H1 (cell line): ENCODE data around the gene DENND11. TPM values are rescaled to one million over a fixed set of nuclear protein-coding genes. Genes with fewer than 3 reads are reported as not detected.

ENCODE experiments used
- CTCF ChIA-PET: fragments of 300-600 bp; sonication (Branson Sonifier 250); formaldehyde crosslinking; loops from one replicate; lab custom pipeline; 2021; ENCODE audit not compliant: partially characterized antibody; lab: Charles Lee
- POLR2A ChIA-PET: fragments of 300-600 bp; sonication (Branson Sonifier 250); formaldehyde crosslinking; loops from one replicate; lab custom pipeline; 2021; ENCODE audit warnings: inconsistent platforms; ENCODE audit not compliant: partially characterized antibody; lab: Charles Lee
- DNase-seq, 2 experiments: peaks; one replicate each; pipeline versions ENCODE4 v3.0.0 to v3.0.0-alpha.2; 2010 to 2022; ENCODE audit warnings: low spot score in 2 of 2, low read depth in 1 of 2, mixed read lengths in 1 of 2
- FAIRE-seq: peaks from 2 replicates; lab custom pipeline; 2011; peaks lifted over from hg19 to GRCh38; lab: Jason Lieb, UNC
- H2AFZ ChIP-seq: 2 replicates; pipeline ENCODE4 v1.8.1; 2012; ENCODE audit warnings: low read length, inconsistent platforms
- H2AK5ac ChIP-seq: 2 replicates; pipeline ENCODE4 v1.6.1; 2013; ENCODE audit warnings: low read depth, low read length
- H2BK120ac ChIP-seq: replicated peaks from 2 replicates; pipeline ENCODE3; 2013; ENCODE audit warnings: low read depth, low read length, inconsistent platforms
- H2BK12ac ChIP-seq: 2 replicates; pipeline ENCODE4 v1.6.1; 2013; ENCODE audit warnings: low read depth, low read length
- H2BK15ac ChIP-seq: 2 replicates; pipeline ENCODE4 v1.6.1; 2013; ENCODE audit warnings: low read length
- H2BK20ac ChIP-seq: 2 replicates; pipeline ENCODE4 v1.6.1; 2013; ENCODE audit warnings: low read length
- H2BK5ac ChIP-seq: 2 replicates; pipeline ENCODE4 v1.6.1; 2013; ENCODE audit warnings: low read depth, low read length
- H3K14ac ChIP-seq: 2 replicates; pipeline ENCODE4 v1.6.1; 2013; ENCODE audit warnings: inconsistent platforms; ENCODE audit not compliant: insufficient read length
- H3K18ac ChIP-seq: 2 replicates; pipeline ENCODE4 v1.6.1; 2013; ENCODE audit warnings: low read length; ENCODE audit errors: extremely low read depth
- H3K23ac ChIP-seq: 2 replicates; pipeline ENCODE4 v1.6.1; 2013; ENCODE audit warnings: inconsistent platforms; ENCODE audit not compliant: insufficient read length
- H3K23me2 ChIP-seq: 2 replicates; pipeline ENCODE4 v1.6.1; 2013; ENCODE audit warnings: low read depth, low read length
- H3K27ac ChIP-seq: 2 replicates; pipeline ENCODE4 v1.6.1; 2011; ENCODE audit warnings: low read depth, low read length, inconsistent platforms
- H3K27me3 ChIP-seq, 4 experiments: replicated peaks in 1 of 4; 1 replicate in 1 of 4; 2 replicates in 3 of 4; pipeline versions ENCODE4 v1.6.1 to v1.8.1; 2011 to 2013; ENCODE audit warnings: low read length in 3 of 4, mild to moderate bottlenecking in 3 of 4, inconsistent platforms in 2 of 4, mixed read lengths in 2 of 4, moderate library complexity in 1 of 4; ENCODE audit not compliant: control insufficient read depth in 3 of 4, insufficient read depth in 3 of 4; ENCODE audit errors: extremely low read depth in 1 of 4
- H3K36me3 ChIP-seq, 4 experiments: 2 replicates each; pipeline versions ENCODE4 v1.6.1 to v1.8.1; 2011 to 2013; ENCODE audit warnings: mild to moderate bottlenecking in 4 of 4, low read length in 3 of 4, moderate library complexity in 2 of 4, control low read depth in 1 of 4, inconsistent platforms in 1 of 4; ENCODE audit not compliant: insufficient read depth in 4 of 4, control insufficient read depth in 2 of 4
- H3K4ac ChIP-seq: replicated peaks from 2 replicates; pipeline ENCODE3; 2013; ENCODE audit warnings: low read length, low read depth, mixed read lengths, inconsistent platforms; ENCODE audit not compliant: insufficient read length
- H3K4me1 ChIP-seq, 4 experiments: replicated peaks in 1 of 4; 1 replicate in 1 of 4; 2 replicates in 3 of 4; pipeline versions ENCODE4 v1.6.1 to v1.8.1; 2011 to 2013; ENCODE audit warnings: low read length in 3 of 4, inconsistent platforms in 2 of 4, mixed read lengths in 1 of 4; ENCODE audit not compliant: insufficient read depth in 4 of 4, control insufficient read depth in 3 of 4
- H3K4me2 ChIP-seq, 2 experiments: 2 replicates each; pipeline versions ENCODE4 v1.6.1 to v1.8.1; 2011 to 2013; ENCODE audit warnings: low read depth in 2 of 2, low read length in 2 of 2, control low read depth in 1 of 2, inconsistent platforms in 1 of 2, mild to moderate bottlenecking in 1 of 2; ENCODE audit not compliant: insufficient read depth in 1 of 2
- H3K4me3 ChIP-seq, 4 experiments: fragments of 200-600, 300-600 bp in 1 of 4; sonication (generic), shearing (Covaris generic), sonication (Bioruptor Twin) in 1 of 4; 2 replicates each; pipeline versions ENCODE4 v1.5.1 to v1.8.1; 2011 to 2016; ENCODE audit warnings: low read length in 4 of 4, low read depth in 3 of 4, control low read depth in 2 of 4, inconsistent platforms in 2 of 4, mild to moderate bottlenecking in 2 of 4, mixed read lengths in 1 of 4, moderate library complexity in 1 of 4; ENCODE audit not compliant: insufficient read depth in 2 of 4; ENCODE audit errors: extremely low read depth in 1 of 4
- H3K56ac ChIP-seq: replicated peaks from 2 replicates; pipeline ENCODE3; 2013; ENCODE audit warnings: low read depth, mild to moderate bottlenecking, mixed read lengths, low read length, inconsistent platforms; ENCODE audit not compliant: insufficient read length
- H3K79me1 ChIP-seq: 2 replicates; pipeline ENCODE4 v1.6.1; 2013; ENCODE audit warnings: low read depth, low read length, control low read depth
- H3K79me2 ChIP-seq, 2 experiments: 2 replicates each; pipeline versions ENCODE4 v1.6.1 to v1.8.1; 2012 to 2013; ENCODE audit warnings: low read length in 2 of 2, mild to moderate bottlenecking in 2 of 2, inconsistent platforms in 1 of 2; ENCODE audit not compliant: insufficient read depth in 2 of 2, control insufficient read depth in 1 of 2
- H3K9ac ChIP-seq, 4 experiments: replicated peaks in 1 of 4; 1 replicate in 1 of 4; 2 replicates in 3 of 4; pipeline versions ENCODE4 v1.6.1 to v1.8.1; 2011 to 2013; ENCODE audit warnings: low read depth in 3 of 4, low read length in 3 of 4, control low read depth in 2 of 4, mild to moderate bottlenecking in 2 of 4, moderate library complexity in 2 of 4, inconsistent platforms in 1 of 4; ENCODE audit errors: extremely low read depth in 1 of 4
- H3K9me3 ChIP-seq, 2 experiments: 2 replicates each; pipeline versions ENCODE4 v1.6.1 to v1.8.1; 2012 to 2013; ENCODE audit warnings: mild to moderate bottlenecking in 2 of 2, moderate library complexity in 2 of 2, control low read depth in 1 of 2, inconsistent platforms in 1 of 2, low read depth in 1 of 2, low read length in 1 of 2, mixed read lengths in 1 of 2; ENCODE audit not compliant: insufficient read depth in 2 of 2
- H4K20me1 ChIP-seq, 2 experiments: replicated peaks in 1 of 2; 2 replicates each; pipeline versions ENCODE3 to v1.8.1; 2011 to 2013; ENCODE audit warnings: inconsistent platforms in 2 of 2, low read length in 2 of 2, mild to moderate bottlenecking in 1 of 2; ENCODE audit not compliant: insufficient read depth in 2 of 2, control insufficient read depth in 1 of 2
- H4K5ac ChIP-seq: 2 replicates; pipeline ENCODE4 v1.6.1; 2013; ENCODE audit warnings: low read length, low read depth, mixed read lengths, inconsistent platforms; ENCODE audit not compliant: insufficient read length
- H4K8ac ChIP-seq: 2 replicates; pipeline ENCODE4 v1.8.0; 2013; ENCODE audit warnings: mild to moderate bottlenecking, moderate library complexity, low read length, inconsistent platforms; ENCODE audit not compliant: insufficient read depth; ENCODE audit errors: extremely low read depth
- H4K91ac ChIP-seq: replicated peaks from 2 replicates; pipeline ENCODE3; 2013; ENCODE audit warnings: low read length, mixed read lengths, inconsistent platforms; ENCODE audit not compliant: insufficient read length
- CBX5 ChIP-seq: fragments of 300-800, 300-1000 bp; sonication (generic); IDR thresholded peaks from 2 replicates; pipeline ENCODE4 v1.7.1; 2016; ENCODE audit warnings: antibody characterized with exemption, low read length, low read depth
- CBX8 ChIP-seq: fragments of 300-800, 300-1000 bp; sonication (generic); IDR thresholded peaks from 2 replicates; pipeline ENCODE4 v1.7.1; 2016; ENCODE audit warnings: low read depth, low read length, borderline replicate concordance
- CHD1 ChIP-seq: IDR thresholded peaks from 2 replicates; pipeline ENCODE4 v1.6.1; 2012; ENCODE audit warnings: low read depth, low read length, improper control_type of control experiment
- CHD2 ChIP-seq: IDR thresholded peaks from 2 replicates; pipeline ENCODE4 v1.6.1; 2012; ENCODE audit warnings: low read length, improper control_type of control experiment
- CTBP2 ChIP-seq: IDR thresholded peaks from 2 replicates; pipeline ENCODE4 v1.7.0; 2011; ENCODE audit warnings: borderline replicate concordance, mild to moderate bottlenecking, moderate library complexity, mixed read lengths, low read length; ENCODE audit not compliant: insufficient read depth, insufficient read length
- NRF1 ChIP-seq: IDR thresholded peaks from 2 replicates; pipeline ENCODE4 v1.6.1; 2011; ENCODE audit warnings: mild to moderate bottlenecking, low read depth, low read length, improper control_type of control experiment
- SIX5 ChIP-seq: IDR thresholded peaks from 2 replicates; pipeline ENCODE4 v1.6.1; 2011; ENCODE audit warnings: mild to moderate bottlenecking, low read depth, low read length
- TBP ChIP-seq: IDR thresholded peaks from 2 replicates; pipeline ENCODE4 v1.6.1; 2011; ENCODE audit warnings: low read depth, low read length, improper control_type of control experiment
- WGBS, 2 experiments: shearing (Covaris generic) in 1 of 2; methylation state at CpG; one replicate each; pipeline versions ENCODE4 v1.1.6 to v1.1.7; 2013 to 2015; ENCODE audit warnings: low lambda C conversion rate in 2 of 2, mixed read lengths in 2 of 2, inconsistent platforms in 1 of 2, low coverage in 1 of 2, missing lambda C conversion rate in 1 of 2; ENCODE audit not compliant: insufficient replicate concordance in 2 of 2, insufficient coverage in 1 of 2, insufficient read length in 1 of 2; ENCODE audit errors: extremely low coverage in 1 of 2, missing lambda C conversion rate in 1 of 2; 5-methylcytosine and 5-hydroxymethylcytosine counted together
- polyA plus RNA-seq, 7 experiments: library from polyadenylated mRNA; depleted of rRNA in 3 of 7; stranded (reverse) in 5 of 7; unstranded in 2 of 7; fragments of >200 nt in 5 of 7; fragments of 200-250 nt in 2 of 7; gene quantifications; 1 replicate in 5 of 7; 2 replicates in 1 of 7; 4 replicates in 1 of 7; pipeline versions ENCODE4 v1.2.1 to v1.2.3, GENCODE V29; 2011 to 2013; ENCODE audit warnings: missing spikeins in 2 of 7, mixed read lengths in 2 of 7
- total RNA-seq: library from RNA; stranded (reverse); fragmentation: NEBNext Ultra II Directional; extraction: Animal tissue kit (Norgen Biotek cat#: 25700); gene quantifications from 2 replicates; pipeline ENCODE4 v1.2.1, GENCODE V29; 2021
- TF ChIP-seq, protein P1 (sequence below), 3 experiments: IDR thresholded peaks; 1 replicate in 2 of 3; 2 replicates in 1 of 3; pipeline versions ENCODE4 v1.5.1 to v1.6.1; 2011; ENCODE audit warnings: low read length in 3 of 3, mild to moderate bottlenecking in 3 of 3, inconsistent platforms in 2 of 3, low read depth in 1 of 3, moderate library complexity in 1 of 3; ENCODE audit not compliant: insufficient read depth in 1 of 3; ENCODE audit errors: control extremely low read depth in 1 of 3

Gene DENND11
- total and polyA plus RNA-seq, 2 of the 8 experiments (the other 6 are each of a cell fraction or from before 2014, with no cell fraction given), result 8.0 to 26.8 TPM

DNA sequence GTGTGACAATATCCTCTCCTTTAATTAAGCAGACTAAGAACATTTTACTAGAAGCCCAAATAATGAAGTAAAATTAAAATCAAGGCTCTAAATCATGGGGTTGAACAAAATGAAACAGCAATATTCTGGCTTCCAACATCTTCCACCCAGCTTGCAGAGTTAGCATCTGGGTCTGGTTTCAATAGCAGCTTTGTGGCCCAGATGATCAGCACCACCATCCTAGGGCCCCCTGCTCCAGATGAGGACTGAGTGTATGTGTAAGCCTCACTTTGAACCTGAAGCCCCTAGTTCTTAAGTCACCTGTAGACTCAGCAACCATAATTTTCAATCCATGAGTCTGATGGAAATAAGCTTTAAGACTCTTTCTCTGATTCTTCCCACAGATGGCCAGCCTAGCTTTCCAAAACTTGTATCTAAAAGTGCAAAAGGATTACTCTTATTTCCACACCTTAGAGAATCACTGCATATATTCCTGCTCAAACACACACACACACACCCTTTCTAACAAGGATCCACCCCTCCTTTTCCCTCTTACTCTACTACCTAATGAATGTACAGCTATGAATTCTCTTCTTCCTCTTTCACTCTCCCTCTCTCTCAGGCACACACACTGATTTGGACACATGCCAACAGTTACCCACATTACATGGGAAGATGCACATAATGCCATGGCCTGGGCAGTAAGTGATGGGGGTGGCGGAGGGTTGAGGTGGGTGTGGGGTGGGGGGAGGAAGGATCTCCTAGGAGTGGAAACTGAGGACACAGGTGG is 3.5 kb downstream of the DENND11 start:
- no peak overlapping the region for H2AK5ac ChIP-seq
- H3K56ac ChIP-seq, result no peak overlapping the region
- H3K14ac ChIP-seq, result no peak overlapping the region
- peaks cover 2% of the 10 kb centered on the region; the same call in 1 of the 2 replicates for H3K79me1 ChIP-seq
- H2BK12ac ChIP-seq, result 0 out of 2 replicates have a peak overlapping the region, but pooled peaks have one; percentile 41
- H2BK20ac ChIP-seq, result no peak overlapping the region
- H3K18ac ChIP-seq, result no peak overlapping the region
- peaks cover 0 to 66% of the 10 kb centered on the region in 2 experiments; a peak in 2 of 4 replicates for H3K79me2 ChIP-seq
- WGBS, 2 experiments, result 100% methylated on average over 1 of the region's 1 CpG; no CpG with 5 or more reads in 1 of the 2 experiments
- peaks cover 3% of the 10 kb centered on the region; the same call in 1 of the 2 replicates for H3K23me2 ChIP-seq
- H2BK15ac ChIP-seq, result no peak overlapping the region
- no peak overlapping the region for H3K4ac ChIP-seq
- H4K5ac ChIP-seq, result no peak overlapping the region
- POLR2A ChIA-PET, result interaction anchor here (0.6 to 1.4 kb wide), 4 partner anchors 11 to 24 kb away, joined by 3 to 5 read pairs (median 4); no protein-coding TSS in a partner anchor
- peaks cover 0 to 4% of the 10 kb centered on the region in 2 experiments for H4K20me1 ChIP-seq
- CTCF ChIA-PET, result interaction anchor here (0.8 to 1.2 kb wide), 2 partner anchors 9 to 35 kb away, joined by 3 read pairs; partner anchors contain the start of gene WEE2
- H3K23ac ChIP-seq, result no peak overlapping the region
- no peak overlapping the region for H2BK5ac ChIP-seq
- no peaks in the 10 kb centered on the region for H3K9me3 ChIP-seq
- no peak overlapping the region for H4K91ac ChIP-seq
- no peak overlapping the region for H3K9ac ChIP-seq
- H4K8ac ChIP-seq, result no peak overlapping the region
- no peak overlapping the region for H2AFZ ChIP-seq
- no peak for FAIRE-seq
- H3K4me2 ChIP-seq, result no peak overlapping the region; a peak in 1 of 4 replicates
- H3K4me1 ChIP-seq, result peaks cover 0 to 16% (median 11%) of the 10 kb centered on the region in 4 experiments; a peak in 6 of 7 replicates
- H3K4me3 ChIP-seq, result no peak overlapping the region
- no peak for DNase-seq
- H3K27ac ChIP-seq, result no peak overlapping the region
- peaks cover 0 to 6% (median 4%) of the 10 kb centered on the region in 4 experiments; a peak in 3 of 7 replicates for H3K27me3 ChIP-seq
- no peak overlapping the region for H2BK120ac ChIP-seq
- H3K36me3 ChIP-seq, result no peaks in the 10 kb centered on the region; a peak in 1 of 8 replicates
- TF ChIP-seq CBX8 (no peak), SIX5 (no peak), CBX5 (no peak), CHD1 (no peak), NRF1 (no peak), CTBP2 (no peak), TBP (no peak), CHD2 (no peak)
- TF ChIP-seq, protein P1, sequence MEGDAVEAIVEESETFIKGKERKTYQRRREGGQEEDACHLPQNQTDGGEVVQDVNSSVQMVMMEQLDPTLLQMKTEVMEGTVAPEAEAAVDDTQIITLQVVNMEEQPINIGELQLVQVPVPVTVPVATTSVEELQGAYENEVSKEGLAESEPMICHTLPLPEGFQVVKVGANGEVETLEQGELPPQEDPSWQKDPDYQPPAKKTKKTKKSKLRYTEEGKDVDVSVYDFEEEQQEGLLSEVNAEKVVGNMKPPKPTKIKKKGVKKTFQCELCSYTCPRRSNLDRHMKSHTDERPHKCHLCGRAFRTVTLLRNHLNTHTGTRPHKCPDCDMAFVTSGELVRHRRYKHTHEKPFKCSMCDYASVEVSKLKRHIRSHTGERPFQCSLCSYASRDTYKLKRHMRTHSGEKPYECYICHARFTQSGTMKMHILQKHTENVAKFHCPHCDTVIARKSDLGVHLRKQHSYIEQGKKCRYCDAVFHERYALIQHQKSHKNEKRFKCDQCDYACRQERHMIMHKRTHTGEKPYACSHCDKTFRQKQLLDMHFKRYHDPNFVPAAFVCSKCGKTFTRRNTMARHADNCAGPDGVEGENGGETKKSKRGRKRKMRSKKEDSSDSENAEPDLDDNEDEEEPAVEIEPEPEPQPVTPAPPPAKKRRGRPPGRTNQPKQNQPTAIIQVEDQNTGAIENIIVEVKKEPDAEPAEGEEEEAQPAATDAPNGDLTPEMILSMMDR (IDR thresholded peaks at IDR 0.05; ENCODE audit: control extremely low read depth in 1 of 3, insufficient read depth in 1 of 3, low read depth in 1 of 3, low read length in 3 of 3), result no peak
